ENCODE measurements around the gene MASP1. TPM values are rescaled to one million over a fixed set of nuclear protein-coding genes. Genes with fewer than 3 reads are reported as not detected.

Gene MASP1
- total RNA-seq, 6 experiments from 2014 or later, result 84.6 to 146 (median 114) TPM

- intact Hi-C loops (cut with DNase I), result no loop called here
- WGBS (ENCODE audit: insufficient coverage, low coverage, low lambda C conversion rate, missing lambda C conversion rate), result 78% methylated on average over 6 of the region's 7 CpGs
- DNase-seq, result no peak
Observed at GRCh38 chr3:187305881-187306280, 14.3 kb upstream of the MASP1 start.

GRCh38 chr3:187299611-187300010 is 8.1 kb upstream of the MASP1 start:
- no peaks in the 10 kb centered on the region for H3K36me3 ChIP-seq
- WGBS (ENCODE audit: insufficient coverage, low coverage, low lambda C conversion rate, missing lambda C conversion rate), result 96% methylated on average over 4 of the region's 4 CpGs
- peaks cover 0 to 15% (median 6%) of the 10 kb centered on the region in 4 donors for H3K4me1 ChIP-seq
- no peak for ATAC-seq
- H3K4me3 ChIP-seq, result no peak overlapping the region
- no peak for DNase-seq
- TF ChIP-seq CTCF (IDR thresholded peaks at IDR 0.05), result no peak
- intact Hi-C loops (cut with DNase I), result no loop called here
- no peaks in the 10 kb centered on the region for H3K9me3 ChIP-seq
- no peaks in the 10 kb centered on the region for H3K27me3 ChIP-seq
- H3K27ac ChIP-seq, result no peak overlapping the region

More at GRCh38 chr3:187305881-187306280, 14.3 kb upstream of the MASP1 start:
- Histone ChIP-seq H3K27ac (no peak overlapping the region), H3K4me1 (no peaks in the 10 kb centered on the region), H3K9me3 (no peaks in the 10 kb centered on the region), H3K4me3 (no peak overlapping the region), H3K36me3 (no peaks in the 10 kb centered on the region), H3K27me3 (no peaks in the 10 kb centered on the region)
- TF ChIP-seq POLR2A (IDR thresholded peaks at IDR 0.05) (no peak), CTCF (IDR thresholded peaks at IDR 0.05) (no peak)
- ATAC-seq, result no peak

- 85% methylated on average over 2 of the region's 2 CpGs for WGBS (ENCODE audit: insufficient coverage, low coverage, low lambda C conversion rate, missing lambda C conversion rate)
- no peak for ATAC-seq
- intact Hi-C loops (cut with DNase I), result no loop called here
Observed at GRCh38 chr3:187296911-187297310, 5.4 kb upstream of the MASP1 start.

GRCh38 chr3:187296058-187296457 is 4.5 kb upstream of the MASP1 start:
- H3K27me3 ChIP-seq, result no peaks in the 10 kb centered on the region
- ATAC-seq (no peak), DNase-seq (no peak)
- intact Hi-C loops (cut with DNase I), result no loop called here
- H3K4me3 ChIP-seq, result no peak overlapping the region
- peaks cover 0 to 31% (median 14%) of the 10 kb centered on the region in 4 donors for H3K4me1 ChIP-seq
- TF ChIP-seq POLR2A (IDR thresholded peaks at IDR 0.05) (no peak), CTCF (IDR thresholded peaks at IDR 0.05) (no peak)
- no peaks in the 10 kb centered on the region for H3K36me3 ChIP-seq
- WGBS (ENCODE audit: insufficient coverage, low coverage, low lambda C conversion rate, missing lambda C conversion rate), result 26% methylated on average over 3 of the region's 3 CpGs
- H3K9me3 ChIP-seq, result no peaks in the 10 kb centered on the region
- H3K27ac ChIP-seq, result peak overlapping the region in 1 of 3 donors; percentile 11

More at GRCh38 chr3:187296911-187297310, 5.4 kb upstream of the MASP1 start:
- no peak for DNase-seq
- no peaks in the 10 kb centered on the region for H3K9me3 ChIP-seq
- H3K4me3 ChIP-seq, result no peak overlapping the region
- no peaks in the 10 kb centered on the region for H3K27me3 ChIP-seq
- no peak for TF ChIP-seq CTCF (IDR thresholded peaks at IDR 0.05)
- TF ChIP-seq POLR2A (IDR thresholded peaks at IDR 0.05), result no peak
- no peak overlapping the region for H3K27ac ChIP-seq
- H3K36me3 ChIP-seq, result no peaks in the 10 kb centered on the region
- peaks cover 0 to 31% (median 14%) of the 10 kb centered on the region in 4 donors for H3K4me1 ChIP-seq
